Neuronal stem cell (in vitro differentiated cells): ENCODE data around the gene CFAP99.

Experiments
- DNase-seq: peaks from one replicate; pipeline ENCODE4 v3.0.0-alpha.2; 2013; ENCODE audit warnings: low spot score
- H2AFZ ChIP-seq: one replicate; pipeline ENCODE4 v1.6.1; 2013; ENCODE audit warnings: mild to moderate bottlenecking, low read length, inconsistent platforms
- H2AK5ac ChIP-seq: 2 replicates; pipeline ENCODE4 v1.6.1; 2013; ENCODE audit warnings: low read depth, mild to moderate bottlenecking, inconsistent platforms, low read length, moderate library complexity, mixed read lengths
- H2BK120ac ChIP-seq: 2 replicates; pipeline ENCODE4 v1.6.1; 2013; ENCODE audit warnings: low read depth, mild to moderate bottlenecking, inconsistent platforms, low read length, moderate library complexity, mixed read lengths
- H2BK12ac ChIP-seq: one replicate; pipeline ENCODE4 v1.6.1; 2013; ENCODE audit warnings: low read length, inconsistent platforms
- H2BK15ac ChIP-seq: 2 replicates; pipeline ENCODE4 v1.6.1; 2013; ENCODE audit warnings: mild to moderate bottlenecking, low read length, inconsistent platforms, mixed read lengths
- H2BK5ac ChIP-seq: one replicate; pipeline ENCODE4 v1.6.1; 2013; ENCODE audit warnings: inconsistent platforms, mild to moderate bottlenecking, low read length, moderate library complexity
- H3K14ac ChIP-seq: one replicate; pipeline ENCODE4 v1.6.1; 2013; ENCODE audit warnings: low read length, inconsistent platforms
- H3K18ac ChIP-seq: 2 replicates; pipeline ENCODE4 v1.6.1; 2013; ENCODE audit warnings: low read length, inconsistent platforms
- H3K23ac ChIP-seq: 2 replicates; pipeline ENCODE4 v1.6.1; 2013; ENCODE audit warnings: low read depth, mild to moderate bottlenecking, mixed read lengths, low read length, inconsistent platforms; ENCODE audit not compliant: poor library complexity
- H3K27ac ChIP-seq: replicated peaks from 3 replicates; pipeline ENCODE4 v1.5.1; 2013; ENCODE audit warnings: low read length, inconsistent platforms
- H3K27me3 ChIP-seq, 3 experiments: 2 replicates each; pipeline ENCODE4 v1.6.1; 2013; ENCODE audit warnings: low read length in 3 of 3, mild to moderate bottlenecking in 2 of 3, inconsistent platforms in 1 of 3, low read depth in 1 of 3, mixed read lengths in 1 of 3, moderate library complexity in 1 of 3; ENCODE audit not compliant: control insufficient read depth in 3 of 3, insufficient read depth in 3 of 3
- H3K36me3 ChIP-seq, 2 donors: replicated peaks in 1 of 2; 2 replicates each; pipeline ENCODE4 v1.6.1; 2013; ENCODE audit warnings: low read length in 2 of 2; ENCODE audit not compliant: control insufficient read depth in 2 of 2, insufficient read depth in 2 of 2
- H3K4ac ChIP-seq: 2 replicates; pipeline ENCODE4 v1.6.1; 2013; ENCODE audit warnings: inconsistent platforms, mild to moderate bottlenecking, low read length, moderate library complexity
- H3K4me1 ChIP-seq, 2 donors: 1 replicate in 1 of 2; 2 replicates in 1 of 2; pipeline ENCODE4 v1.6.1; 2013; ENCODE audit warnings: low read length in 2 of 2, low read depth in 1 of 2; ENCODE audit not compliant: control insufficient read depth in 2 of 2, insufficient read depth in 1 of 2
- H3K4me2 ChIP-seq: one replicate; pipeline ENCODE4 v1.6.1; 2013; ENCODE audit warnings: mild to moderate bottlenecking, low read length, inconsistent platforms; ENCODE audit not compliant: insufficient read depth, poor library complexity, severe bottlenecking
- H3K4me3 ChIP-seq, 2 donors: 2 replicates each; pipeline ENCODE4 v1.5.1; 2013; ENCODE audit warnings: low read length in 2 of 2, mild to moderate bottlenecking in 2 of 2, inconsistent platforms in 1 of 2, moderate library complexity in 1 of 2
- H3K79me1 ChIP-seq: one replicate; pipeline ENCODE4 v1.6.1; 2013; ENCODE audit warnings: low read depth, mild to moderate bottlenecking, inconsistent platforms, low read length, moderate library complexity
- H3K9ac ChIP-seq: one replicate; pipeline ENCODE4 v1.6.1; 2013; ENCODE audit warnings: mild to moderate bottlenecking, low read depth, low read length, inconsistent platforms; ENCODE audit not compliant: poor library complexity
- H3K9me3 ChIP-seq, 2 donors: replicated peaks in 1 of 2; 2 replicates each; pipeline versions ENCODE3 to v1.6.1; 2013; ENCODE audit warnings: low read length in 2 of 2, mild to moderate bottlenecking in 2 of 2, inconsistent platforms in 1 of 2, low read depth in 1 of 2, mixed read lengths in 1 of 2, moderate library complexity in 1 of 2; ENCODE audit not compliant: control insufficient read depth in 2 of 2, insufficient read depth in 1 of 2
- H4K8ac ChIP-seq: one replicate; pipeline ENCODE4 v1.6.1; 2013; ENCODE audit warnings: low read depth, mild to moderate bottlenecking, inconsistent platforms, low read length, moderate library complexity
- H4K91ac ChIP-seq: one replicate; pipeline ENCODE4 v1.6.1; 2013; ENCODE audit warnings: low read length, low read depth, mild to moderate bottlenecking, inconsistent platforms; ENCODE audit not compliant: poor library complexity
- WGBS, 2 donors: extraction: QIAGEN DNeasy Blood & Tissue Kit; methylation state at CpG; one replicate each; pipeline ENCODE4 v1.1.7; 2013; ENCODE audit warnings: missing lambda C conversion rate in 2 of 2, mixed read lengths in 1 of 2; ENCODE audit not compliant: insufficient read length in 2 of 2, insufficient replicate concordance in 1 of 2; ENCODE audit errors: extremely low coverage in 2 of 2; 5-methylcytosine and 5-hydroxymethylcytosine counted together

Gene CFAP99

GRCh38 chr4:2494992-2495391 lies 76.2 kb downstream of the CFAP99 start:
- Histone ChIP-seq H3K4me2 (no peak overlapping the region), H2BK5ac (no peak overlapping the region), H3K9ac (no peak overlapping the region), H3K79me1 (peaks cover 7% of the 10 kb centered on the region), H3K4me3 (no peak overlapping the region), H4K8ac (no peak overlapping the region), H2AK5ac (no peak overlapping the region), H2AFZ (no peak overlapping the region), H3K14ac (no peak overlapping the region), H3K9me3 (no peaks in the 10 kb centered on the region), H3K36me3 (peaks cover 43 to 93% of the 10 kb centered on the region in 2 donors), H3K23ac (no peak overlapping the region), H3K18ac (no peak overlapping the region), H3K27me3 (no peaks in the 10 kb centered on the region), H2BK15ac (no peak overlapping the region), H3K4ac (no peak overlapping the region), H3K4me1 (no peaks in the 10 kb centered on the region), H2BK12ac (no peak overlapping the region), H4K91ac (no peak overlapping the region), H3K27ac (no peak overlapping the region), H2BK120ac (no peak overlapping the region)
- DNase-seq: no peak
- no CpG with 5 or more reads among the region's 3 CpGs for WGBS, 2 donors

GRCh38 chr4:2497324-2497723 lies 78.6 kb downstream of the CFAP99 start:
- Histone ChIP-seq H2AFZ (no peak overlapping the region), H3K4me1 (no peaks in the 10 kb centered on the region), H3K4me2 (no peak overlapping the region), H3K27me3 (no peaks in the 10 kb centered on the region), H3K9ac (no peak overlapping the region), H3K27ac (no peak overlapping the region), H2BK5ac (no peak overlapping the region), H4K91ac (no peak overlapping the region), H3K18ac (no peak overlapping the region), H3K36me3 (peaks cover 54 to 95% of the 10 kb centered on the region in 2 donors), H3K79me1 (peaks cover 12% of the 10 kb centered on the region), H3K23ac (no peak overlapping the region), H3K14ac (no peak overlapping the region), H2BK15ac (no peak overlapping the region), H3K4ac (no peak overlapping the region), H3K4me3 (no peak overlapping the region), H2BK12ac (no peak overlapping the region), H4K8ac (no peak overlapping the region), H2BK120ac (no peak overlapping the region), H2AK5ac (no peak overlapping the region), H3K9me3 (no peaks in the 10 kb centered on the region)
- DNase-seq: no peak
- no CpG with 5 or more reads among the region's 4 CpGs for WGBS, 2 donors

DNA sequence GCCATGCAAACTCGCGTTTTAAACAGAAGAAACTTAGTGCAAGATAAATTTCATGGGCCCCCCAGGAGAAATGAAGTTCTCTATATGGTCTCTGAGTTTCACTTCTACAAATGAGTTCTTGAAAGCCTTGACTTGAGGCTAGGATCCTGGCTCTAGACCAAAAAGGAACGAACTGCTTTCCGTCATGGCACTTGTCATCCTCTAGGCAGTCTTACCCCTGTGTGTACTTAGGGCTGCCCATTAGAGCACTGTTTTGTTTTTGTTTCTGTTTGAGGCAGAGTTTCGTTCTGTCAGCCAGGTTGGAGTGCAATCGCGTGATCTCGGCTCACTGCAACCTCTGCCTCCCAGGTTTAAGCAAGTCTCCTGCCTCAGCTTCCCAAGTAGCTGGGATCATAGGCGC lies 79.2 kb downstream of the CFAP99 start:
- Histone ChIP-seq H2AFZ (no peak overlapping the region), H3K23ac (no peak overlapping the region), H3K9me3 (no peaks in the 10 kb centered on the region), H2BK5ac (no peak overlapping the region), H3K18ac (no peak overlapping the region), H3K36me3 (peaks cover 49 to 92% of the 10 kb centered on the region in 2 donors), H3K9ac (no peak overlapping the region), H4K91ac (no peak overlapping the region), H2BK15ac (no peak overlapping the region), H3K4ac (no peak overlapping the region), H3K4me1 (no peaks in the 10 kb centered on the region), H3K4me3 (no peak overlapping the region), H3K14ac (no peak overlapping the region), H2BK120ac (no peak overlapping the region), H3K27ac (no peak overlapping the region), H4K8ac (no peak overlapping the region), H3K4me2 (no peak overlapping the region), H3K79me1 (peaks cover 12% of the 10 kb centered on the region), H2AK5ac (no peak overlapping the region), H2BK12ac (no peak overlapping the region), H3K27me3 (no peaks in the 10 kb centered on the region)
- no peak for DNase-seq
- no CpG with 5 or more reads among the region's 9 CpGs for WGBS, 2 donors

GRCh38 chr4:2500547-2500946 lies 81.8 kb downstream of the CFAP99 start:
- no CpG with 5 or more reads among the region's 2 CpGs for WGBS, 2 donors
- no peak overlapping the region for H4K91ac ChIP-seq

More at GRCh38 chr4:2500547-2500946, 81.8 kb downstream of the CFAP99 start:
- Histone ChIP-seq H2BK15ac (no peak overlapping the region), H3K4me1 (no peaks in the 10 kb centered on the region), H3K4me3 (no peak overlapping the region), H2BK5ac (no peak overlapping the region), H3K27me3 (no peaks in the 10 kb centered on the region), H2BK12ac (no peak overlapping the region), H2AFZ (no peak overlapping the region), H2BK120ac (no peak overlapping the region), H3K18ac (no peak overlapping the region), H2AK5ac (no peak overlapping the region), H3K79me1 (peaks cover 6% of the 10 kb centered on the region), H3K14ac (no peak overlapping the region), H3K4me2 (no peak overlapping the region), H3K9me3 (no peaks in the 10 kb centered on the region), H3K36me3 (peaks cover 43 to 89% of the 10 kb centered on the region in 2 donors), H3K9ac (no peak overlapping the region), H3K27ac (no peak overlapping the region), H3K23ac (no peak overlapping the region), H3K4ac (no peak overlapping the region), H4K8ac (no peak overlapping the region)
- no peak for DNase-seq
